Activated naive CD4-positive, alpha-beta T cell treated with anti-CD3 and anti-CD28 coated beads, Interleukin-2, amount 50 U/mL, for 72 hours (primary cell): ENCODE results near the gene PTPRG. TPM values are rescaled to one million over a fixed set of nuclear protein-coding genes. Genes with fewer than 3 reads are reported as not detected.

Experiments used
- ATAC-seq, 2 donors: fragments of 150-1000 bp; cut with Tn5 transposase; 2 replicates each; pipeline ENCODE4 v1.10.0; 2021; ENCODE audit warnings: mild to moderate bottlenecking in 2 of 2, moderate library complexity in 2 of 2
- DNase-seq, 2 donors: peaks; one replicate each; pipeline ENCODE4 v3.0.0; 2021 to 2022; ENCODE audit warnings: low spot score in 2 of 2
- H3K27ac Mint-ChIP-seq, 2 donors: one replicate each; pipeline ENCODE4 v1.8.0; 2022; ENCODE audit warnings: mild to moderate bottlenecking in 2 of 2, mixed read lengths in 2 of 2
- H3K36me3 Mint-ChIP-seq, 2 donors: one replicate each; pipeline ENCODE4 v1.8.0; 2022; ENCODE audit warnings: mixed read lengths in 2 of 2
- H3K9me3 Mint-ChIP-seq, 2 donors: one replicate each; pipeline ENCODE4 v1.8.0; 2022; ENCODE audit warnings: mixed read lengths in 2 of 2
- total RNA-seq, 2 donors: library from RNA; stranded (reverse); gene quantifications; one replicate each; pipeline ENCODE4 v1.2.3, GENCODE V29; 2022

The PTPRG gene
- total RNA-seq, 2 donors from 2014 or later, result 0.11 to 0.45 TPM

- H3K9me3 Mint-ChIP-seq, result no peaks in the 10 kb centered on the region
- ATAC-seq (no peak), DNase-seq (no peak)
- H3K27ac Mint-ChIP-seq, result no peak overlapping the region
- no peaks in the 10 kb centered on the region for H3K36me3 Mint-ChIP-seq
These were observed 617.6 kb downstream of the PTPRG start for GRCh38 chr3:62178739-62179600.

GRCh38 chr3:62180514-62180913, 619.1 kb downstream of the PTPRG start:
- DNase-seq (no peak), ATAC-seq (no peak)
- no peak overlapping the region for H3K27ac Mint-ChIP-seq
- no peaks in the 10 kb centered on the region for H3K36me3 Mint-ChIP-seq
- H3K9me3 Mint-ChIP-seq, result no peaks in the 10 kb centered on the region

- Mint-ChIP-seq H3K27ac (no peak overlapping the region), H3K9me3 (no peaks in the 10 kb centered on the region), H3K36me3 (no peaks in the 10 kb centered on the region)
- DNase-seq, result no peak
- ATAC-seq, result no peak
These were observed 621.7 kb downstream of the PTPRG start for GRCh38 chr3:62183087-62183486.

GRCh38 chr3:62183969-62184368, 622.6 kb downstream of the PTPRG start:
- no peak for DNase-seq
- Mint-ChIP-seq H3K27ac (no peak overlapping the region), H3K36me3 (no peaks in the 10 kb centered on the region)

GRCh38 chr3:62184559-62184958, 623.2 kb downstream of the PTPRG start:
- ATAC-seq, result no peak

More at GRCh38 chr3:62183969-62184368, 622.6 kb downstream of the PTPRG start:
- no peak for ATAC-seq
- no peaks in the 10 kb centered on the region for H3K9me3 Mint-ChIP-seq

GRCh38 chr3:62187022-62187431, 625.7 kb downstream of the PTPRG start:
- H3K27ac Mint-ChIP-seq, result no peak overlapping the region
- ATAC-seq (no peak), DNase-seq (no peak)
- no peaks in the 10 kb centered on the region for H3K36me3 Mint-ChIP-seq
- no peaks in the 10 kb centered on the region for H3K9me3 Mint-ChIP-seq

More at GRCh38 chr3:62184559-62184958, 623.2 kb downstream of the PTPRG start:
- Mint-ChIP-seq H3K27ac (no peak overlapping the region), H3K9me3 (no peaks in the 10 kb centered on the region), H3K36me3 (no peaks in the 10 kb centered on the region)
- DNase-seq, result no peak

GRCh38 chr3:62188681-62189375, 627.5 kb downstream of the PTPRG start:
- Mint-ChIP-seq H3K27ac (no peak overlapping the region), H3K9me3 (no peaks in the 10 kb centered on the region)

GRCh38 chr3:62189376-62189698, 628.0 kb downstream of the PTPRG start:
- H3K27ac Mint-ChIP-seq, result no peak overlapping the region
- H3K36me3 Mint-ChIP-seq, result no peaks in the 10 kb centered on the region
- DNase-seq, result no peak
- ATAC-seq, result no peak
- H3K9me3 Mint-ChIP-seq, result no peaks in the 10 kb centered on the region

More at GRCh38 chr3:62188681-62189375, 627.5 kb downstream of the PTPRG start:
- peak; percentile 57 to 70 for ATAC-seq
- no peaks in the 10 kb centered on the region for H3K36me3 Mint-ChIP-seq
- DNase-seq, result peak in 1 of 2 donors; percentile 57

GRCh38 chr3:62192891-62193290, 631.5 kb downstream of the PTPRG start:
- no peaks in the 10 kb centered on the region for H3K36me3 Mint-ChIP-seq
- DNase-seq (no peak), ATAC-seq (no peak)
- no peak overlapping the region for H3K27ac Mint-ChIP-seq
- no peaks in the 10 kb centered on the region for H3K9me3 Mint-ChIP-seq

- no peak overlapping the region for H3K27ac Mint-ChIP-seq
- H3K36me3 Mint-ChIP-seq, result no peaks in the 10 kb centered on the region
- H3K9me3 Mint-ChIP-seq, result no peaks in the 10 kb centered on the region
- ATAC-seq (no peak), DNase-seq (no peak)
These were observed 632.4 kb downstream of the PTPRG start for GRCh38 chr3:62193586-62194345.

GRCh38 chr3:62197350-62198012, 636.1 kb downstream of the PTPRG start:
- Mint-ChIP-seq H3K9me3 (no peaks in the 10 kb centered on the region), H3K27ac (no peak overlapping the region), H3K36me3 (no peaks in the 10 kb centered on the region)
- ATAC-seq, result no peak
- DNase-seq, result no peak

- no peaks in the 10 kb centered on the region for H3K9me3 Mint-ChIP-seq
- DNase-seq, result no peak
- no peaks in the 10 kb centered on the region for H3K36me3 Mint-ChIP-seq
- no peak for ATAC-seq
- H3K27ac Mint-ChIP-seq, result no peak overlapping the region
These were observed 637.8 kb downstream of the PTPRG start for GRCh38 chr3:62199126-62199525.

- Mint-ChIP-seq H3K9me3 (no peaks in the 10 kb centered on the region), H3K27ac (no peak overlapping the region), H3K36me3 (no peaks in the 10 kb centered on the region)
- DNase-seq (no peak), ATAC-seq (no peak)
These were observed 640.2 kb downstream of the PTPRG start for GRCh38 chr3:62201438-62202035.

- ATAC-seq (no peak), DNase-seq (no peak)
- Mint-ChIP-seq H3K9me3 (no peaks in the 10 kb centered on the region), H3K36me3 (no peaks in the 10 kb centered on the region), H3K27ac (no peak overlapping the region)
These were observed 641.8 kb downstream of the PTPRG start for GRCh38 chr3:62203152-62203551.

- no peak overlapping the region for H3K27ac Mint-ChIP-seq
- H3K36me3 Mint-ChIP-seq, result no peaks in the 10 kb centered on the region
- H3K9me3 Mint-ChIP-seq, result no peaks in the 10 kb centered on the region
- DNase-seq, result no peak
- ATAC-seq, result no peak
These were observed 642.2 kb downstream of the PTPRG start for GRCh38 chr3:62203561-62203960.

GRCh38 chr3:62207197-62207596, 645.8 kb downstream of the PTPRG start:
- ATAC-seq (no peak), DNase-seq (no peak)
- H3K9me3 Mint-ChIP-seq, result no peaks in the 10 kb centered on the region
- no peaks in the 10 kb centered on the region for H3K36me3 Mint-ChIP-seq
- no peak overlapping the region for H3K27ac Mint-ChIP-seq
